Activated naive CD4-positive, alpha-beta T cell treated with anti-CD3 and anti-CD28 coated beads, Interleukin-2, amount 10 ng/mL, durations not matched to agents 5 hours and 36 hours (primary cell): ENCODE measurements around the gene MIP. TPM values are rescaled to one million over a fixed set of nuclear protein-coding genes. Genes with fewer than 3 reads are reported as not detected.

Source experiments
- total RNA-seq, 2 experiments: library from RNA; stranded (reverse); gene quantifications; one replicate each; pipeline ENCODE4 v1.2.3, GENCODE V29; 2021

The MIP gene
- total RNA-seq = not detected

GRCh38 chr12:56454557-56454956, at the start of gene MIP:
MIP (minus strand) TSS chr12:56454657; CDS start chr12:56454613, 44 bp downstream.

GRCh38 chr12:56488041-56488955, 33.8 kb upstream of the MIP start, which contains the start of gene GLS2:
GLS2 (minus strand) TSS chr12:56488161; CDS start chr12:56488118, 43 bp downstream.

GRCh38 chr12:56468216-56469006, 14.0 kb upstream of the MIP start, which contains the start of gene SPRYD4:
SPRYD4 (plus strand) TSS chr12:56468578; CDS start chr12:56468592, 14 bp downstream.

GRCh38 chr12:56448860-56449621, 5.4 kb downstream of the MIP start, which contains the start of gene TIMELESS:
TIMELESS (minus strand) TSS chr12:56449426; CDS start chr12:56434170, 15,256 bp downstream.

Other genes with a start within 250 kb of the MIP start
- 10 to 100 TPM; 31.6 to 33.1 TPM for gene RNF41, start 232.7 kb downstream of the MIP start, total RNA-seq
- 10 to 100 TPM; 39.3 to 41.8 TPM for gene NABP2, start 230.3 kb downstream of the MIP start, total RNA-seq
- under 1 TPM; 0.51 to 0.58 TPM for gene SLC39A5, start 224.6 kb downstream of the MIP start, total RNA-seq
- gene ANKRD52, start 196.3 kb downstream of the MIP start, total RNA-seq = 10 to 100 TPM; 32.0 to 39.6 TPM
- 10 to 100 TPM; 15.2 to 19.4 TPM for gene COQ10A, start 187.7 kb downstream of the MIP start, total RNA-seq
- gene CS, start 154.3 kb downstream of the MIP start, total RNA-seq = 100 to 1,000 TPM; 190 to 197 TPM
- gene CNPY2, start 138.7 kb downstream of the MIP start, total RNA-seq = 100 to 1,000 TPM in 1 of 2 experiments, 10 to 100 TPM in 1; 95.0 to 103 TPM
- gene PAN2, start 120.7 kb downstream of the MIP start, total RNA-seq = 10 to 100 TPM; 82.8 to 85.2 TPM
- 10 to 100 TPM; 15.8 to 17.3 TPM for gene IL23A, start 115.8 kb downstream of the MIP start, total RNA-seq
- gene STAT2, start 94.5 kb downstream of the MIP start, total RNA-seq = 100 to 1,000 TPM; 172 to 182 TPM
- not detected for gene APOF, start 91.8 kb downstream of the MIP start, total RNA-seq
- gene TIMELESS, start 5.2 kb downstream of the MIP start, total RNA-seq = 10 to 100 TPM; 42.9 to 44.1 TPM
- gene SPRYD4, start 13.9 kb upstream of the MIP start, total RNA-seq = 1 to 10 TPM; 3.4 to 3.6 TPM
- gene GLS2, start 33.5 kb upstream of the MIP start, total RNA-seq = 1 to 10 TPM; 1.7 to 1.8 TPM
- 1 to 10 TPM; 1.7 to 2.3 TPM for gene RBMS2, start 67.2 kb upstream of the MIP start, total RNA-seq
- 100 to 1,000 TPM; 115 to 118 TPM for gene BAZ2A, start 175.7 kb upstream of the MIP start, total RNA-seq
- gene ATP5F1B, start 191.3 kb upstream of the MIP start, total RNA-seq = 100 to 1,000 TPM; 442 to 469 TPM
- gene PTGES3, start 233.6 kb upstream of the MIP start, total RNA-seq = 100 to 1,000 TPM; 179 to 182 TPM